Dermis microvascular lymphatic vessel endothelial cell (primary cell): ENCODE measurements around the gene POLRMT. TPM values are rescaled to one million over a fixed set of nuclear protein-coding genes. Genes with fewer than 3 reads are reported as not detected.

Experiments used
- DNase-seq, 2 donors: peaks; one replicate each; pipeline versions ENCODE4 v3.0.0 to v3.0.0-alpha.2; 2010; ENCODE audit warnings: low read depth in 2 of 2
- total RNA-seq: library from RNA; depleted of rRNA; stranded (reverse); fragments of >200 nt; gene quantifications from 2 replicates; pipeline ENCODE4 v1.2.1, GENCODE V29; 2014

The POLRMT gene
- total RNA-seq, 1 donor from 2014 or later, result 19.3 TPM

GRCh38 chr19:579842-580155 lies 53.5 kb downstream of the POLRMT start:
- DNase-seq, result no peak

GRCh38 chr19:579111-579841 lies 54.1 kb downstream of the POLRMT start:
- no peak for DNase-seq

- DNase-seq, result no peak
These were observed 55.6 kb downstream of the POLRMT start for GRCh38 chr19:577439-578392.

- DNase-seq, result no peak
These were observed 56.4 kb downstream of the POLRMT start for GRCh38 chr19:576768-577438.

GRCh38 chr19:575527-576506 lies 57.5 kb downstream of the POLRMT start:
- DNase-seq, result peak in 1 of 2 donors; percentile 65

GRCh38 chr19:574658-575526 lies 58.4 kb downstream of the POLRMT start:
- peak in 1 of 2 donors; percentile 32 for DNase-seq

GRCh38 chr19:573519-573825 lies 59.9 kb downstream of the POLRMT start:
- DNase-seq, result no peak

GRCh38 chr19:572743-573518 lies 60.4 kb downstream of the POLRMT start:
- DNase-seq, result peak in 1 of 2 donors; percentile 42

GRCh38 chr19:572140-572742 lies 61.1 kb downstream of the POLRMT start, which contains the start of gene BSG:
TSS of gene BSG (plus strand) at chr19:572596. CDS start at chr19:572635, 39 bp downstream.
- DNase-seq, result peak; percentile 90 to 97

- peak; percentile 21 to 63 for DNase-seq
These were observed 61.8 kb downstream of the POLRMT start for GRCh38 chr19:571566-571974.

- DNase-seq, result peak in 1 of 2 donors; percentile 55
These were observed 62.3 kb downstream of the POLRMT start for GRCh38 chr19:570937-571565.

- peak in 1 of 2 donors; percentile 30 for DNase-seq
These were observed 63.1 kb downstream of the POLRMT start for GRCh38 chr19:570251-570686.

GRCh38 chr19:567296-567900 lies 65.9 kb downstream of the POLRMT start:
- no peak for DNase-seq
